Esophagus muscularis mucosa (tissue), 3 donors: ENCODE data around the gene PARP3.

Experiments used
- POLR2A ChIP-seq: fragments of 450-650 bp; IDR thresholded peaks from one replicate; pipeline ENCODE4 v1.6.1; 2017; ENCODE audit warnings: antibody characterized with exemption, moderate library complexity, mild to moderate bottlenecking, low read depth
- TF ChIP-seq, protein P1 (sequence below), 3 experiments: fragments of 200-600 bp in 2 of 3; fragments of 450-650 bp in 1 of 3; sonication (generic) in 2 of 3; IDR thresholded peaks; one replicate each; pipeline ENCODE4 v1.5.1; 2017 to 2019; ENCODE audit warnings: antibody characterized with exemption in 3 of 3, mild to moderate bottlenecking in 2 of 3, moderate library complexity in 1 of 3

GRCh38 chr3:51964521-51964920, 22.4 kb downstream of the PARP3 start:
- TF ChIP-seq, protein P1, sequence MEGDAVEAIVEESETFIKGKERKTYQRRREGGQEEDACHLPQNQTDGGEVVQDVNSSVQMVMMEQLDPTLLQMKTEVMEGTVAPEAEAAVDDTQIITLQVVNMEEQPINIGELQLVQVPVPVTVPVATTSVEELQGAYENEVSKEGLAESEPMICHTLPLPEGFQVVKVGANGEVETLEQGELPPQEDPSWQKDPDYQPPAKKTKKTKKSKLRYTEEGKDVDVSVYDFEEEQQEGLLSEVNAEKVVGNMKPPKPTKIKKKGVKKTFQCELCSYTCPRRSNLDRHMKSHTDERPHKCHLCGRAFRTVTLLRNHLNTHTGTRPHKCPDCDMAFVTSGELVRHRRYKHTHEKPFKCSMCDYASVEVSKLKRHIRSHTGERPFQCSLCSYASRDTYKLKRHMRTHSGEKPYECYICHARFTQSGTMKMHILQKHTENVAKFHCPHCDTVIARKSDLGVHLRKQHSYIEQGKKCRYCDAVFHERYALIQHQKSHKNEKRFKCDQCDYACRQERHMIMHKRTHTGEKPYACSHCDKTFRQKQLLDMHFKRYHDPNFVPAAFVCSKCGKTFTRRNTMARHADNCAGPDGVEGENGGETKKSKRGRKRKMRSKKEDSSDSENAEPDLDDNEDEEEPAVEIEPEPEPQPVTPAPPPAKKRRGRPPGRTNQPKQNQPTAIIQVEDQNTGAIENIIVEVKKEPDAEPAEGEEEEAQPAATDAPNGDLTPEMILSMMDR (IDR thresholded peaks at IDR 0.05): no peak
- no peak for TF ChIP-seq POLR2A
